ENCODE measurements around the gene PTPN4. TPM values are rescaled to one million over a fixed set of nuclear protein-coding genes. Genes with fewer than 3 reads are reported as not detected.

Gene PTPN4
- total RNA-seq, 1 donor: 19.5 TPM

DNA sequence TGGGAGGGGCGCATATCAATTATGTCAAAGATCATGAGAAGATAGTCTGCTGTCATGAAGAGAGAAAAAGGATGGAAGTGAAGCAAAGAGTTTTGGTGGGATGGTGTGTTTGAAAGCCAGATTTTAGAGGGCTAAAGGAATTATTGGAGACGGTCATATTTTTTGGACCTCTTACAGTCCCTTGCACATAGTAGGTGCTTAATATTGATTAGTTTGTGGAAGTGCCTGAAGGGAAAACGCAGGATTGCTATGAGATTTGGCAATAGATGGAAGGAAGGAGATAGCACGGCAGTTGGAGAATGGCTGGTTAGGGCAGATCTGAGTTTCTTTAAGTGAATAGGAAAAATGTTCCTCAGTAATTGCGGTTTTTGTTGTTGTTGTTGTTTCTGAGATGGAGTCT lies 269.1 kb downstream of the PTPN4 start:
- Histone ChIP-seq H3K79me2 (ENCODE audit: insufficient read depth, low read length) (no peaks in the 10 kb centered on the region), H3K4me2 (ENCODE audit: insufficient read depth, low read length) (no peak overlapping the region), H3K4me3 (ENCODE audit: insufficient read depth, low read length) (no peak overlapping the region), H3K27me3 (ENCODE audit: insufficient read depth, low read length) (no peaks in the 10 kb centered on the region), H3K36me3 (ENCODE audit: insufficient read depth, low read length) (no peaks in the 10 kb centered on the region), H4K20me1 (ENCODE audit: insufficient read depth, low read length) (no peaks in the 10 kb centered on the region), H3K4me1 (ENCODE audit: insufficient read depth, low read length) (no peaks in the 10 kb centered on the region), H2AFZ (ENCODE audit: low read length) (no peak overlapping the region), H3K9me3 (ENCODE audit: low read depth, low read length) (no peaks in the 10 kb centered on the region), H3K27ac (ENCODE audit: low read depth, low read length) (no peak overlapping the region)
- no peak for DNase-seq (ENCODE audit: insufficient read length, low spot score, missing footprints)
- no peak for TF ChIP-seq CTCF (IDR thresholded peaks at IDR 0.05; ENCODE audit: extremely low read depth, low read depth, low read length)

DNA sequence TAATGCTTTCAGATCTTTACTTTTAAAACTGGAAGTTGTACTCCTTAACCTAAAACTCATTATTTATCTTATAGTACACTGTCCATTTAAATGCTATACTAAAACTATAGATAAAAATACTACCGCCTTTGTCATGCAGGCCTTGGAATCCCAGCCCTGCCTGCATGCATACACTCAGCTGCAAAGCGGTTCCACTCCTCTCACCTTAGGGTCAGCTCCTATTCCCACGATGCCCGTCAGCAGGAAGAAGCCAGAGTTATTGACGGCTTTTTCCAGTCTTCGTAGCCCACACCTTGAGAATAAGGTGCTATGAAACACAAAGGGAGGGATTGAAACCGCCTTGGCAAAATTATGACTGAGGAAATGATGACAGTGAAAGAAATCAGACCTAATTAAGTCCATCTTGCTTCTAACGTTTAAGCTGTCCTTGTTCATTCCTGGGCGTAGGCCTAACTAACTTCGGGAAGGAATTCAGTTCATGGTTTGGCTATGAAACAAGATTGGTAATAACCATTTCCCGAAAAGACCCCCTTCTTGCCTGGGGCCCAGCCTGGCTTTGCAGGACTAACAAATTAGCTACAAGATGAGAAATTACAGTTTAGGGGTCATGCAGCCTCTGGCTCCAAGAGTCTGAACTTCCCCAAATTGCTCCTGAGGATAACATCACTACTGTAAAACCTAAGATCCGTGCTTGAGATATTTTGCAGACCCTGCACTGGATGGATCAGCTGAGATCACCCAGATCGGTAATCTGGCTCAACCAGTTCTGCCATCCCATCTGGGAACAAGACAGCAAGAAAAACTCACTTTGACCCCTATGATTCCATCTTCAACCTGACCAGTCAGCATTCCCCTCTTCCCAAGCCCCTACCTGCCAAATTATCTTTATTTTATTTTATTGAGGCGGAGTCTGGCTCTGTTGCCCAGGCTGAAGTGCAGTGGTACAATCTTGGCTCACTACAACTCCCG lies 270.2 kb downstream of the PTPN4 start:
- no peak for TF ChIP-seq CTCF (IDR thresholded peaks at IDR 0.05; ENCODE audit: extremely low read depth, low read depth, low read length)
- DNase-seq (ENCODE audit: insufficient read length, low spot score, missing footprints): no peak
- H3K9me3 ChIP-seq (ENCODE audit: low read depth, low read length): no peaks in the 10 kb centered on the region

DNA sequence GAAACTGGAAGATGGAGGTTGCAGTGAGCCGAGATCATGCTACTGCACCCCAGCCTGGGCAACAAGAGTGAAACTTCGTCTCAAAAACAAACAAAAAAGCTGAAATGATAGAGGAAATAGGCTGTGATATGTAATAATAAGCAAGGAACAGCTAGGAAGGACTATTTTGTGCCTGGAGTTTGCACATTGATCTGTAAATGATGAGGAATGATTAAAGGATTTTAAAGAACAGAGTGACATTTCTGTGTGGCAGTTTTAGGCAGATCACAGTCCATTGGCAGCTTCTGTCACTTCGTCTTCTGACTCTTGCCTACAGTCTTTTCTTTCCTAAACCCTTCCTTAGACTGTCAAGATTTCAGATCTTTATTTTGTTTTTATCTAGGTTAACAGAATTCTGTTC lies 272.6 kb downstream of the PTPN4 start:
- Histone ChIP-seq H3K4me1 (ENCODE audit: insufficient read depth, low read length) (no peaks in the 10 kb centered on the region), H3K27ac (ENCODE audit: low read depth, low read length) (no peak overlapping the region)
- no peak for TF ChIP-seq CTCF (IDR thresholded peaks at IDR 0.05; ENCODE audit: extremely low read depth, low read depth, low read length)

More for the DNA sequence above, 270.2 kb downstream of the PTPN4 start:
- Histone ChIP-seq H3K4me1 (ENCODE audit: insufficient read depth, low read length) (no peaks in the 10 kb centered on the region), H3K4me3 (ENCODE audit: insufficient read depth, low read length) (no peak overlapping the region), H3K36me3 (ENCODE audit: insufficient read depth, low read length) (no peaks in the 10 kb centered on the region), H4K20me1 (ENCODE audit: insufficient read depth, low read length) (no peaks in the 10 kb centered on the region), H2AFZ (ENCODE audit: low read length) (no peak overlapping the region), H3K27ac (ENCODE audit: low read depth, low read length) (no peak overlapping the region), H3K27me3 (ENCODE audit: insufficient read depth, low read length) (no peaks in the 10 kb centered on the region), H3K4me2 (ENCODE audit: insufficient read depth, low read length) (no peak overlapping the region), H3K79me2 (ENCODE audit: insufficient read depth, low read length) (no peaks in the 10 kb centered on the region)

More for the DNA sequence above, 272.6 kb downstream of the PTPN4 start:
- H3K79me2 ChIP-seq (ENCODE audit: insufficient read depth, low read length): no peaks in the 10 kb centered on the region
- H3K4me3 ChIP-seq (ENCODE audit: insufficient read depth, low read length): no peak overlapping the region
- H3K4me2 ChIP-seq (ENCODE audit: insufficient read depth, low read length): no peak overlapping the region
- no peak overlapping the region for H2AFZ ChIP-seq (ENCODE audit: low read length)
- no peaks in the 10 kb centered on the region for H3K27me3 ChIP-seq (ENCODE audit: insufficient read depth, low read length)
- no peaks in the 10 kb centered on the region for H3K9me3 ChIP-seq (ENCODE audit: low read depth, low read length)
- H3K36me3 ChIP-seq (ENCODE audit: insufficient read depth, low read length): no peaks in the 10 kb centered on the region
- no peaks in the 10 kb centered on the region for H4K20me1 ChIP-seq (ENCODE audit: insufficient read depth, low read length)
- no peak for DNase-seq (ENCODE audit: insufficient read length, low spot score, missing footprints)

Other genes starting within 250 kb of the PTPN4 start
- not detected in 2 replicates for gene SCTR, start 235.4 kb upstream of the PTPN4 start, total RNA-seq
- 0.36 and 1.2 TPM in 2 replicates for gene CFAP221, start 215.5 kb upstream of the PTPN4 start, total RNA-seq
- gene TMEM177, start 80.7 kb upstream of the PTPN4 start, total RNA-seq: 7.4 and 8.0 TPM in 2 replicates

Data from osteoblast (primary cell).